Stomach (tissue), 4 donors: ENCODE results near the gene MYO10.

Experiments
- EP300 ChIP-seq: sonication (generic); formaldehyde crosslinking; IDR thresholded peaks from one replicate; pipeline ENCODE4 v1.6.1; 2017; ENCODE audit warnings: antibody characterized with exemption
- POLR2A ChIP-seq, 4 donors: fragments of 450-650 bp; IDR thresholded peaks; one replicate each; pipeline ENCODE4 v1.6.1; 2016; ENCODE audit warnings: antibody characterized with exemption in 4 of 4, control low read depth in 2 of 4, mild to moderate bottlenecking in 1 of 4, moderate library complexity in 1 of 4
- POLR2AphosphoS5 ChIP-seq, 3 donors: sonication (generic); formaldehyde crosslinking; IDR thresholded peaks; one replicate each; pipeline ENCODE4 v1.6.1; 2016; ENCODE audit warnings: antibody characterized with exemption in 3 of 3
- TF ChIP-seq, protein P1 (sequence below), 7 experiments: fragments of 450-650 bp in 4 of 7; fragments of 200-600 bp in 3 of 7; sonication (generic) in 3 of 7; IDR thresholded peaks; one replicate each; pipeline ENCODE4 v1.5.1; 2016 to 2019; ENCODE audit warnings: antibody characterized with exemption in 7 of 7, control low read depth in 2 of 7, mild to moderate bottlenecking in 1 of 7

DNA sequence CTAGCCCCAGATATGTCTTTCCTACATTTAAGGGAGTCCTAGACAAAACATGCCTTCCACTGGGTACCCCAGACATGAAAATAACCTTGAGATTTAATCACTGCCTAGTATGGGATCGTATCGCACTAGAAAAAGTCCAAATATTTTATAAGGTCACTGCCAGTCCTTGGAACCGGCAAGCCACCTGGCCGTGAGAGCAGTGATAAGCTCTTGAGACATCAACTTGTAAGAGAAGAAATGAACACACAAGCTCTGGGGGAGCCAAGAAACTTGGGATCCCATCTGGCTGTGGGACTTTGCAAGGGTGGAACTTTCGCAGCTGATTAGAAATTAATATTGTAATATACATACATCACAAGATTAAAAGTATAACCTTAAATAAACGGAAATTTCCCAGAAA is 21.5 kb downstream of the MYO10 start:
- TF ChIP-seq, protein P1, sequence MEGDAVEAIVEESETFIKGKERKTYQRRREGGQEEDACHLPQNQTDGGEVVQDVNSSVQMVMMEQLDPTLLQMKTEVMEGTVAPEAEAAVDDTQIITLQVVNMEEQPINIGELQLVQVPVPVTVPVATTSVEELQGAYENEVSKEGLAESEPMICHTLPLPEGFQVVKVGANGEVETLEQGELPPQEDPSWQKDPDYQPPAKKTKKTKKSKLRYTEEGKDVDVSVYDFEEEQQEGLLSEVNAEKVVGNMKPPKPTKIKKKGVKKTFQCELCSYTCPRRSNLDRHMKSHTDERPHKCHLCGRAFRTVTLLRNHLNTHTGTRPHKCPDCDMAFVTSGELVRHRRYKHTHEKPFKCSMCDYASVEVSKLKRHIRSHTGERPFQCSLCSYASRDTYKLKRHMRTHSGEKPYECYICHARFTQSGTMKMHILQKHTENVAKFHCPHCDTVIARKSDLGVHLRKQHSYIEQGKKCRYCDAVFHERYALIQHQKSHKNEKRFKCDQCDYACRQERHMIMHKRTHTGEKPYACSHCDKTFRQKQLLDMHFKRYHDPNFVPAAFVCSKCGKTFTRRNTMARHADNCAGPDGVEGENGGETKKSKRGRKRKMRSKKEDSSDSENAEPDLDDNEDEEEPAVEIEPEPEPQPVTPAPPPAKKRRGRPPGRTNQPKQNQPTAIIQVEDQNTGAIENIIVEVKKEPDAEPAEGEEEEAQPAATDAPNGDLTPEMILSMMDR (IDR thresholded peaks at IDR 0.05): no peak
- TF ChIP-seq POLR2A (IDR thresholded peaks at IDR 0.05) (no peak), POLR2AphosphoS5 (IDR thresholded peaks at IDR 0.05) (no peak), EP300 (no peak)
